ENCODE results near the gene CCDC192. TPM values are rescaled to one million over a fixed set of nuclear protein-coding genes. Genes with fewer than 3 reads are reported as not detected.

CCDC192 gene
- total RNA-seq, 1 donor from 2014 or later: not detected

- TF ChIP-seq EZH2 (IDR thresholded peaks at IDR 0.05) (no peak), CTCF (IDR thresholded peaks at IDR 0.05) (no peak), EZH2phosphoT487 (IDR thresholded peaks at IDR 0.05) (no peak)
- Histone ChIP-seq H3K27ac (no peak overlapping the region), H2AFZ (replicated peaks) (no peak overlapping the region), H3K9me3 (ENCODE audit: low read depth) (no peaks in the 10 kb centered on the region), H3K27me3 (no peaks in the 10 kb centered on the region), H3F3A (ENCODE audit: low read depth) (no peaks in the 10 kb centered on the region), H3K79me2 (ENCODE audit: low read depth) (no peaks in the 10 kb centered on the region), H4K20me1 (ENCODE audit: low read depth) (no peaks in the 10 kb centered on the region), H3K4me1 (peaks cover 3% of the 10 kb centered on the region), H3K4me2 (no peak overlapping the region), H3K36me3 (no peaks in the 10 kb centered on the region), H3K9ac (no peak overlapping the region), H3K4me3 (no peak overlapping the region)
- H3K9me3 Mint-ChIP-seq: peaks cover 10% of the 10 kb centered on the region
- H3K27ac Mint-ChIP-seq: no peak overlapping the region
- H3K36me3 Mint-ChIP-seq: no peaks in the 10 kb centered on the region
- DNase-seq (ENCODE audit: low spot score): no peak
- peaks cover 3% of the 10 kb centered on the region for H3K27me3 Mint-ChIP-seq (ENCODE audit: insufficient read depth, low read depth)
- no peak overlapping the region for H3K4me3 Mint-ChIP-seq
- H3K4me1 Mint-ChIP-seq: peaks cover 5% of the 10 kb centered on the region
Observed at GRCh38 chr5:127854520-127854919, 151.3 kb downstream of the CCDC192 start.

DNA sequence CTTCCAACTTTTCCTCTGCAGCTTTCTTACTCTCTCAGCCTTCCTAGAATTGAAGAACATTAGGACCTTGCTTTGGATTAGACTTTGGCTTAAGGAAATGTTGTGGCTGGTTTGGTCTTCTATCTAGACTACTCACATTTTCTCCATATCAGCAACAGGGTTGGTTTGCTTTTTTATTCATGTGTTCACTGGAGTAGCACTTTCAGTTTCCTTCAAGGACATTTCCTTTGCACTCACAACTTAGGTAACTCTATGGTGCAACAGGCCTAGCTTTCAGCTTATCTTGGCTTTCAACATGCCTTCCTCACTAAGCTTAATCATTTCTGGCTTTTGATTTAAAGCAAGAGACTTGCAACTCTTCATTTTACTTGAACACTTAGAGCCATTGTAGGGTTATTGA is 153.1 kb downstream of the CCDC192 start:
- no peak overlapping the region for H3K4me2 ChIP-seq
- no peaks in the 10 kb centered on the region for H3K36me3 ChIP-seq
- H3K9me3 Mint-ChIP-seq: peaks cover 10% of the 10 kb centered on the region
- H3K4me3 Mint-ChIP-seq: no peak overlapping the region
- H3K27ac Mint-ChIP-seq: no peak overlapping the region
- no peak for DNase-seq (ENCODE audit: low spot score)
- no peaks in the 10 kb centered on the region for H3K36me3 Mint-ChIP-seq
- no peak overlapping the region for H3K9ac ChIP-seq
- no peaks in the 10 kb centered on the region for H3K27me3 ChIP-seq
- no peak overlapping the region for H2AFZ ChIP-seq (replicated peaks)
- H3K27me3 Mint-ChIP-seq (ENCODE audit: insufficient read depth, low read depth): peaks cover 3% of the 10 kb centered on the region
- no peaks in the 10 kb centered on the region for H3K79me2 ChIP-seq (ENCODE audit: low read depth)
- TF ChIP-seq EZH2 (IDR thresholded peaks at IDR 0.05) (no peak), EZH2phosphoT487 (IDR thresholded peaks at IDR 0.05) (no peak), CTCF (IDR thresholded peaks at IDR 0.05) (no peak)
- H3K9me3 ChIP-seq (ENCODE audit: low read depth): no peaks in the 10 kb centered on the region
- H3F3A ChIP-seq (ENCODE audit: low read depth): no peaks in the 10 kb centered on the region
- H3K4me1 Mint-ChIP-seq: no peaks in the 10 kb centered on the region
- H3K4me3 ChIP-seq: no peak overlapping the region
- no peaks in the 10 kb centered on the region for H3K4me1 ChIP-seq
- H3K27ac ChIP-seq: no peak overlapping the region
- H4K20me1 ChIP-seq (ENCODE audit: low read depth): no peaks in the 10 kb centered on the region

- Histone ChIP-seq H3K9ac (no peak overlapping the region), H3K4me1 (no peaks in the 10 kb centered on the region), H4K20me1 (ENCODE audit: low read depth) (no peaks in the 10 kb centered on the region), H3K27ac (no peak overlapping the region), H3K79me2 (ENCODE audit: low read depth) (no peaks in the 10 kb centered on the region), H3K36me3 (no peaks in the 10 kb centered on the region), H2AFZ (replicated peaks) (no peak overlapping the region), H3K9me3 (ENCODE audit: low read depth) (no peaks in the 10 kb centered on the region), H3K4me3 (no peak overlapping the region), H3F3A (ENCODE audit: low read depth) (no peaks in the 10 kb centered on the region), H3K27me3 (no peaks in the 10 kb centered on the region), H3K4me2 (no peak overlapping the region)
- Mint-ChIP-seq H3K4me1 (no peaks in the 10 kb centered on the region), H3K27me3 (ENCODE audit: insufficient read depth, low read depth) (peaks cover 3% of the 10 kb centered on the region), H3K4me3 (no peak overlapping the region), H3K9me3 (peaks cover 10% of the 10 kb centered on the region), H3K27ac (no peak overlapping the region), H3K36me3 (no peaks in the 10 kb centered on the region)
- DNase-seq (ENCODE audit: low spot score): no peak
- TF ChIP-seq EZH2 (IDR thresholded peaks at IDR 0.05) (no peak), CTCF (IDR thresholded peaks at IDR 0.05) (no peak), EZH2phosphoT487 (IDR thresholded peaks at IDR 0.05) (no peak)
Observed at GRCh38 chr5:127858116-127858784, 155.1 kb downstream of the CCDC192 start.
